Chondrocyte (in vitro differentiated cells): Measurements from ENCODE around the gene MIB1. TPM values are rescaled to one million over a fixed set of nuclear protein-coding genes. Genes with fewer than 3 reads are reported as not detected.

Experiments
- DNase-seq: peaks from one replicate; pipeline ENCODE4 v3.0.0; 2021; ENCODE audit warnings: mixed read lengths, low spot score
- H3K27ac Mint-ChIP-seq: one replicate; pipeline ENCODE4 v1.8.0; 2021; ENCODE audit warnings: mild to moderate bottlenecking, moderate library complexity, mixed read lengths; ENCODE audit not compliant: unreplicated experiment
- H3K27me3 Mint-ChIP-seq: 2 replicates; pipeline ENCODE4 v1.8.0; 2021; ENCODE audit warnings: low read depth, mixed read lengths
- H3K36me3 Mint-ChIP-seq: 2 replicates; pipeline ENCODE4 v1.8.0; 2021; ENCODE audit warnings: low read depth, mixed read lengths
- H3K4me1 Mint-ChIP-seq: 2 replicates; pipeline ENCODE4 v1.8.0; 2021; ENCODE audit warnings: low read depth, mild to moderate bottlenecking, mixed read lengths
- H3K4me3 Mint-ChIP-seq: one replicate; pipeline ENCODE4 v1.8.0; 2021; ENCODE audit warnings: mild to moderate bottlenecking, moderate library complexity, mixed read lengths; ENCODE audit not compliant: unreplicated experiment
- H3K9me3 Mint-ChIP-seq: 2 replicates; pipeline ENCODE4 v1.8.0; 2021; ENCODE audit warnings: low read depth, mixed read lengths
- CTCF ChIP-seq: fragments of 200-600 bp; sonication (generic); IDR thresholded peaks from 2 replicates; pipeline ENCODE4 v1.5.0; 2021; ENCODE audit warnings: antibody characterized with exemption, mild to moderate bottlenecking, moderate library complexity
- total RNA-seq: library from RNA; stranded (reverse); gene quantifications from 3 replicates; pipeline ENCODE4 v1.2.1, GENCODE V29; 2021

The MIB1 gene
- total RNA-seq, 1 donor from 2014 or later: 68.0 TPM

GRCh38 chr18:21820033-21820810, 79.6 kb downstream of the MIB1 start:
- Mint-ChIP-seq H3K9me3 (no peaks in the 10 kb centered on the region), H3K27ac (no peak overlapping the region), H3K27me3 (no peaks in the 10 kb centered on the region), H3K4me3 (no peak overlapping the region), H3K4me1 (peaks cover 3% of the 10 kb centered on the region), H3K36me3 (peaks cover 12% of the 10 kb centered on the region)
- DNase-seq: no peak
- peak; percentile 86 for TF ChIP-seq CTCF

GRCh38 chr18:21820811-21821143, 80.2 kb downstream of the MIB1 start:
- no peak for DNase-seq
- Mint-ChIP-seq H3K4me3 (no peak overlapping the region), H3K27ac (no peak overlapping the region), H3K9me3 (no peaks in the 10 kb centered on the region), H3K36me3 (peaks cover 10% of the 10 kb centered on the region), H3K4me1 (peaks cover 4% of the 10 kb centered on the region), H3K27me3 (no peaks in the 10 kb centered on the region)
- TF ChIP-seq CTCF: no peak

- Mint-ChIP-seq H3K4me1 (peaks cover 16% of the 10 kb centered on the region), H3K27ac (no peak overlapping the region), H3K4me3 (no peak overlapping the region), H3K27me3 (no peaks in the 10 kb centered on the region), H3K36me3 (peaks cover 3% of the 10 kb centered on the region), H3K9me3 (no peaks in the 10 kb centered on the region)
- DNase-seq: no peak
- TF ChIP-seq CTCF: no peak
Measured at GRCh38 chr18:21823848-21824247, 83.3 kb downstream of the MIB1 start.

- H3K36me3 Mint-ChIP-seq: peaks cover 2% of the 10 kb centered on the region
- peak overlapping the region; percentile 47 for H3K27ac Mint-ChIP-seq
- peaks cover 25% of the 10 kb centered on the region for H3K4me1 Mint-ChIP-seq
- no peak for TF ChIP-seq CTCF
- DNase-seq: no peak
- H3K4me3 Mint-ChIP-seq: no peak overlapping the region
- H3K27me3 Mint-ChIP-seq: no peaks in the 10 kb centered on the region
- H3K9me3 Mint-ChIP-seq: no peaks in the 10 kb centered on the region
Measured at GRCh38 chr18:21826196-21826595, 85.6 kb downstream of the MIB1 start.

- DNase-seq: no peak
- no peak overlapping the region for H3K4me3 Mint-ChIP-seq
- no peaks in the 10 kb centered on the region for H3K9me3 Mint-ChIP-seq
- no peak for TF ChIP-seq CTCF
- no peaks in the 10 kb centered on the region for H3K27me3 Mint-ChIP-seq
- H3K36me3 Mint-ChIP-seq: peaks cover 2% of the 10 kb centered on the region
- H3K27ac Mint-ChIP-seq: peak overlapping the region; percentile 47
- H3K4me1 Mint-ChIP-seq: peaks cover 30% of the 10 kb centered on the region
Measured at GRCh38 chr18:21826641-21827302, 86.2 kb downstream of the MIB1 start.
